C4-2B (cell line): ENCODE results near the gene KCNMA1.

ENCODE experiments used
- CTCF ChIP-seq: fragments of 450-650 bp; conservative IDR thresholded peaks from 2 replicates; pipeline ENCODE4 v1.5.1; 2017; ENCODE audit warnings: mild to moderate bottlenecking
- ZFX ChIP-seq: fragments of 450-650 bp; IDR thresholded peaks from 2 replicates; pipeline ENCODE4 v1.6.1; 2017

- TF ChIP-seq CTCF = no peak
- TF ChIP-seq ZFX = no peak
Observed at GRCh38 chr10:77501846-77502261, 135.8 kb downstream of the KCNMA1 start.
